Memory B cell (primary cell): ENCODE measurements around the gene WWTR1.

Experiments used
- ATAC-seq: fragments of 150-1000 bp; cut with Tn5 transposase; 2 replicates; pipeline ENCODE4 v1.10.0; 2021; ENCODE audit warnings: low read depth, mild to moderate bottlenecking, moderate library complexity
- DNase-seq, 2 donors: peaks; one replicate each; pipeline ENCODE4 v3.0.0; 2022; ENCODE audit warnings: low spot score in 2 of 2
- H3K27ac Mint-ChIP-seq: one replicate; pipeline ENCODE4 v1.8.0; 2022; ENCODE audit warnings: mild to moderate bottlenecking, moderate library complexity, mixed read lengths
- H3K27me3 Mint-ChIP-seq: one replicate; pipeline ENCODE4 v1.8.0; 2022; ENCODE audit warnings: mixed read lengths
- H3K36me3 Mint-ChIP-seq: one replicate; pipeline ENCODE4 v1.8.0; 2022; ENCODE audit warnings: mild to moderate bottlenecking, mixed read lengths
- H3K4me1 Mint-ChIP-seq: one replicate; pipeline ENCODE4 v1.8.0; 2022; ENCODE audit warnings: mixed read lengths
- H3K4me3 Mint-ChIP-seq: one replicate; pipeline ENCODE4 v1.8.0; 2022; ENCODE audit warnings: mild to moderate bottlenecking, moderate library complexity, mixed read lengths
- H3K9me3 Mint-ChIP-seq: one replicate; pipeline ENCODE4 v1.8.0; 2022; ENCODE audit warnings: mixed read lengths

WWTR1 gene

DNA sequence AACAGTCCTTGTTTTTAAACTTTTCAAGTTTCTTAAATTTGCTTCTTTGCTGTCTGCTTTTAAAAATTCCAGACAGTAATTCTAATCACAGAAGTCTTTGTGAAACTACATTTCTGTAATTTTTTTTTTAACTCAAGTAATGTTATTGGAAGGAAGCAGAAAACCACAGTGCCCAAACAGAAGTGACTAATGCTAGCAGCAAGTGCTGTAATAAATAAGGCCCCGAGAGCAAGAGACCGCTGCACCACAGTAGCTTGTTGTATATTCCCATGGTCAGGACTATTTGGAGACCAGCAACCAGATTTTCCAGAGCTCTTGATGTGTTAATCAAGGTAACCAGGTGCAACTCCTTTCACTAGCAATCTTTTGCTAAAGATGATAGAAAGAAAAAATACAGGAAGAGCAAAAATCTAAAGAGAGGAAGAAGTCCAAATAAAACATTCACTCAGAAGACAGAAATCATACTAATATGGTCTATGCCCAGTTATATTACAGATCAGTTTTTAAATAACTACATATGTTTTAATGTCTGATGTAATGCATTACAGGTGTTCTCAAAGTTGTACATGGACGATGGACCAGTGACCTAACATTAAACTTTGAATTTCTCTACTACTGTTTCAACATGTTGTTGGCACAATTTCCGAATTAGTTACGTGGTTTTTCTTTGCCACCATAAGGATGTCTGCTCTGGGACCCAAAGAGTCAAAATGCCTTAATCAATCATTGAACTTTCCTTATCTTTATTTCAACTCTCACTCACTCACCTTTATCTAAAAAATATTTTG is 36.4 kb downstream of the WWTR1 start:
- Mint-ChIP-seq H3K4me1 (peaks cover 2% of the 10 kb centered on the region), H3K27me3 (peaks cover 5% of the 10 kb centered on the region), H3K36me3 (no peaks in the 10 kb centered on the region), H3K9me3 (peaks cover 1% of the 10 kb centered on the region), H3K27ac (no peak overlapping the region), H3K4me3 (peak overlapping the region; percentile 30)
- no peak for DNase-seq
- ATAC-seq, result peak; percentile 27

DNA sequence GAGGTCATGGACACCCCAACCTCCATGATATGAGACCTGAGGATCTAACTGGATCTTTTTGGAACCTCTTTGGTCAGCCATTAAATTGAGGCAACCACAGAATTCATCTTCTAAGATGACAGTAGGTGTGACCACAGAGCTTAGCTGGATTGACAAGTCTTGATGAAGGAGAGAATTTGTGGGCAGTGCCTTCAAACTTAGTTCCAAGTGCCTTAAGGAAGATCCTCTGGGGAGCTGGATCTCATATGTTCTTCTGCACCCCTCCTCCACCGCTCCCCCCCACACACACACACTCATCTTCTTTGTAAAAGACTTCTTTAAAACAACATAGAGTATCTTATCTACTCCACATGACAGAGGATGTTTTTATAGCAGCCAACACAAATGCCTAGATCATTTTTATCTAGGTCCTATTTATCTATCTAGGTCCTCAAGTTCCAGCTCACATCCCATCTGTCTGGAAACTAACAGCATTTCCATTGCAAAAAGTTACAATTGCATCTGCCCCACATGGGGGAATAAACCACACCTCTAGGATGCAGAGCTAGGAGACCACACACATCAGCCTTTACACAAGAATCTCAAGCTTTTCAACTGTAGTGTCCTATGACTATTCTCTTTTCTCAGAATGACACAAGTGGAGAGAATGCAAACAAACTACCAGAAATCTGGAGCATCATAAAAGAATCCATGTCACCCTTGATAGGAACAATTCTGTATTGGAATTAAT is 37.4 kb downstream of the WWTR1 start:
- Mint-ChIP-seq H3K27me3 (peaks cover 3% of the 10 kb centered on the region), H3K9me3 (peaks cover 1% of the 10 kb centered on the region), H3K4me3 (no peak overlapping the region), H3K27ac (no peak overlapping the region), H3K36me3 (no peaks in the 10 kb centered on the region), H3K4me1 (peaks cover 2% of the 10 kb centered on the region)
- no peak for DNase-seq
- no peak for ATAC-seq

DNA sequence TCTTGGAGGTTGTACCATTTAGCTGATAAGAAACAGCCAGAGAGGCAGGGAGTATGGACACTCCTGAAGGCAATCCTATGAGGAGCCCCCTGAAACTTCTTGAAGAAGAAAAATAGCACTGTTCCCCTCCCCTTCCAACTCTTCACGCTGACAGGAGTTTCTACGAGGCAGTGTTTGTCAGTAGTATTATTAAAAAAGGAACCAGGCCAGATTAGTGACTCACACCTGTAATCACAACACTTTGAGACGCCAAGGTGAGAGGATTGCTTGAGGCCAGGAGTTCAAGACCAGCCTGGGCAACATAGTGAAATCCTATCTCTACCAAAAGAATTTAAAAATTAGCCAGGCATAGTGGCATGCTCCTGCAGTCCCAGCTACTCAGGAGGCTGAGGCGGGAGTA is 38.7 kb downstream of the WWTR1 start:
- Mint-ChIP-seq H3K27ac (no peak overlapping the region), H3K4me1 (peaks cover 2% of the 10 kb centered on the region), H3K27me3 (peaks cover 3% of the 10 kb centered on the region), H3K4me3 (no peak overlapping the region), H3K9me3 (peaks cover 1% of the 10 kb centered on the region), H3K36me3 (no peaks in the 10 kb centered on the region)
- ATAC-seq, result no peak
- no peak for DNase-seq

DNA sequence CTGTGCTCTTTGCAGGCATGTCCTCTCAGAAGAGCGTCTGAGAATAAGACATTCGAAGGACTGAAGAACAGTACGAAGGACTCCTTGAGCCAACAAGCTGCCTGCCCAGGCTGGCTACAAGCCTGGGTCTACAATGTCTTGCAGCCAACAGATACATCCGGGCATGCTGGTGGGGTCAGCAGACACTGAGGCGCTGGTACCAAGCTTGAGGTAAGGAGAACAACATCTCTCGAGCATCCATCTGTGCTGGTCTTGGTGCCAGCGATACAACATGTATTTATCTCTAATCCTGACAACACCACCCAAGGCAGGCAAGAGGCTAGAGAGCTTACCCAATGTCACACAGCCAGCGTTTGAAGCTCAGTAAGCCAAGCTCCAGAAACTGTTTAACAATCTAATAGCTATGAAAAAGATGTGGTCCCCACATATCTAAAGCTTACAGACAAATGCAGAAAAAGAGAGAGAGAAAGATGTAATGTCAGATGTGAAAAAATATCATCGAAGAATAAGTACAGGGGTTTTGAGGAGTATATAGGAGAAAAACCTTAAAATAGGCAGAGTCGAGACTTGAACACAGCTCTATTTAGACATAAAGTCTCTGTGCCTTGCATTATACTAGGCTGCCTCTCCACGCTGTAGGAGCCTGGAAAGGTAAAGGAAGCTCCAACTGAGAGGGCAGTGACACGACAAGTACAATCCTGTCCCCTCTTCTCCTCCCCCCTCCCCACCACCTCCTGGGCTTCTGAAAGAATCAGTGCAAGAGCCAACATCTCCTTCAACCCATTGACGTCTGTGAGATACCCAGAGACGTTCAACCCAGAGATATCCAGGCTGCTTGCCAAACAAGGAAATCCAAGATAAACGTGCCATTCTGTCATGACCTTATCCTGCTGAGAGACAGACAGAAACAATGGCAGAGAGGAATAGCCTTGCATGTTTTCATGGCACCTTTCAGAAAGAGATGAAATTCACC is 39.4 kb downstream of the WWTR1 start:
- H3K4me3 Mint-ChIP-seq, result no peak overlapping the region
- H3K36me3 Mint-ChIP-seq, result no peaks in the 10 kb centered on the region
- H3K27ac Mint-ChIP-seq, result no peak overlapping the region
- DNase-seq (no peak), ATAC-seq (no peak)
- H3K27me3 Mint-ChIP-seq, result peaks cover 3% of the 10 kb centered on the region
- H3K9me3 Mint-ChIP-seq, result peaks cover 1% of the 10 kb centered on the region
- peaks cover 2% of the 10 kb centered on the region for H3K4me1 Mint-ChIP-seq

DNA sequence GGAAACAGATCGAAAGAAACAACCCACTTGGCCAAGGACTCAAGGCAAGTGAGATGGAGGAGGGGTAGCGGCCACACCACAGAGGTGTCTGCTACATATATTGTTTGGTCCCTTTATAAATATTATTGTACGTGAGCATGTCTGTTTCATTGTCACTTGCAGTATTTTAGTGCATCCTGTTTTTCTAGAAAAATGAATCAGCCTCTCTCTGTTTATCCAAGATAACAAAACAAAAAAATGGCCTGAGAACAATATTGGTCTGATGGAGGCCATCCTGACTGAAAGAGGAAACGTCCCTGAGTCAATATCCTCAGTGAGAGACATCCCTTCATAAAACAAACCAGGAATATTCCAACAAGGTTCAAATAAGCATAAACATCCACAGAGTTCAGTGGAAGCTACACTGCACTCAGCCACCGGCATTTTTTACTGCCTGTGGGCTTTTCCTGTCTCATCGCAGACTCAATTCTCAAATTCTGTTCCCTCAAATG is 42.0 kb downstream of the WWTR1 start:
- DNase-seq (no peak), ATAC-seq (no peak)
- Mint-ChIP-seq H3K27me3 (no peaks in the 10 kb centered on the region), H3K36me3 (no peaks in the 10 kb centered on the region), H3K4me3 (no peak overlapping the region), H3K27ac (no peak overlapping the region), H3K9me3 (no peaks in the 10 kb centered on the region), H3K4me1 (no peaks in the 10 kb centered on the region)

DNA sequence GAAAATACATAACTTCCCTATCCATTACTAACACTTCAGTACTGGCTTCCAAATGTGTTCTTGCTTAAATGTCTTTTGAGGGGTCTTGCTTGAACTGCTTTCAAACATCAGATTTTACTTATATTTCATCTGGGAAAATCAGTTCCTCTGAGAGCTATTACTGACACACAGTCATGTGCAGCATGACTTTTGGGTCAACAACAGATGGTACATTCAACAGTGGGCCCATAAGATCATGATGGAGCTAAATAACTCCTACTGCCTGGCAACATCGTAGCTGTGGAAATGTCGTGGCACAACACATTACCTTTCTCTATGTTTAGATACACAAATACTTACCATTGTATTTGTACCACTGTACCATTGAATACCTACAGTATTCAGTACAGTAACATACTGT is 43.8 kb downstream of the WWTR1 start:
- no peaks in the 10 kb centered on the region for H3K4me1 Mint-ChIP-seq
- DNase-seq, result no peak
- H3K4me3 Mint-ChIP-seq, result no peak overlapping the region
- no peaks in the 10 kb centered on the region for H3K36me3 Mint-ChIP-seq
- no peak for ATAC-seq
- no peaks in the 10 kb centered on the region for H3K9me3 Mint-ChIP-seq
- no peaks in the 10 kb centered on the region for H3K27me3 Mint-ChIP-seq
- no peak overlapping the region for H3K27ac Mint-ChIP-seq

DNA sequence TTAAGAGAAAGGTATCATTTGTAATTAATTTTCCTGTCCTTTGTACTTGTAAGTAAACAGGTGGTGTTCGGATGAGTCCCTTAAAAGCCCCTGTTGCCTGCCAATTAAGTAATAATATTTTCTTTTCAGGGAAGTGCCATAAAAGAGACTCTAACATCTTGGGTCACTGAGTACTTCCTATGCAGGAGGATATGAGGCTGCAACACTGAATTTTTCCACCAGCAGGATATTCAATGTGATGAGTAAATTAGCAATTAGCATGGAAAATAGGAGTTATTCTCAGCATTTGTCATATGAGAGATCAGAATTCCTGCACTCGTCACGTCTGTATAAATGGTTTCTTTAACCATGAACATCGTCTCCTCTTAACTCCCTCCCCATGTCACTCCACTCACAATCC is 45.4 kb downstream of the WWTR1 start:
- H3K4me3 Mint-ChIP-seq, result no peak overlapping the region
- no peaks in the 10 kb centered on the region for H3K27me3 Mint-ChIP-seq
- no peak overlapping the region for H3K27ac Mint-ChIP-seq
- DNase-seq, result no peak
- H3K36me3 Mint-ChIP-seq, result no peaks in the 10 kb centered on the region
- no peaks in the 10 kb centered on the region for H3K4me1 Mint-ChIP-seq
- no peaks in the 10 kb centered on the region for H3K9me3 Mint-ChIP-seq
- ATAC-seq, result no peak

DNA sequence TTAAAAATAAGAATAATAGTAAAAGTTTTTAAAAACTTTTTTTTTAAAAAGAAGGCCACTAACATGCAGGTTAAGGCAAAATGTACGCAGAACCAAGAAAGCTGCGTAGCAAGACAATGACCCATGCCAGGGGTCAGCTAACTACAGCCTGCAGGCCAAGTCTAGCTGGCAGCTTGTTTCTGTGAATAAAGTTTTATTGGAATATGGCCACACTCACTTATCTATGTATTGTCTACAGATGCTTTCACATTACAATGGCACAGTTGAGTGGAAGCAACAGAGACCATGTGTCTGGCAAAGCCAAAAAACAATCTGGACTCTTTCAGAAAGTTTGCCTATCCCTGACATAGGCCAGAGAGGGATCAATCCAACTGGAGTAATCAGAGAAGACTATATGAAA is 46.7 kb downstream of the WWTR1 start:
- H3K4me1 Mint-ChIP-seq, result no peaks in the 10 kb centered on the region
- H3K4me3 Mint-ChIP-seq, result no peak overlapping the region
- no peaks in the 10 kb centered on the region for H3K27me3 Mint-ChIP-seq
- H3K9me3 Mint-ChIP-seq, result no peaks in the 10 kb centered on the region
- DNase-seq, result no peak
- no peaks in the 10 kb centered on the region for H3K36me3 Mint-ChIP-seq
- ATAC-seq, result no peak
- no peak overlapping the region for H3K27ac Mint-ChIP-seq

DNA sequence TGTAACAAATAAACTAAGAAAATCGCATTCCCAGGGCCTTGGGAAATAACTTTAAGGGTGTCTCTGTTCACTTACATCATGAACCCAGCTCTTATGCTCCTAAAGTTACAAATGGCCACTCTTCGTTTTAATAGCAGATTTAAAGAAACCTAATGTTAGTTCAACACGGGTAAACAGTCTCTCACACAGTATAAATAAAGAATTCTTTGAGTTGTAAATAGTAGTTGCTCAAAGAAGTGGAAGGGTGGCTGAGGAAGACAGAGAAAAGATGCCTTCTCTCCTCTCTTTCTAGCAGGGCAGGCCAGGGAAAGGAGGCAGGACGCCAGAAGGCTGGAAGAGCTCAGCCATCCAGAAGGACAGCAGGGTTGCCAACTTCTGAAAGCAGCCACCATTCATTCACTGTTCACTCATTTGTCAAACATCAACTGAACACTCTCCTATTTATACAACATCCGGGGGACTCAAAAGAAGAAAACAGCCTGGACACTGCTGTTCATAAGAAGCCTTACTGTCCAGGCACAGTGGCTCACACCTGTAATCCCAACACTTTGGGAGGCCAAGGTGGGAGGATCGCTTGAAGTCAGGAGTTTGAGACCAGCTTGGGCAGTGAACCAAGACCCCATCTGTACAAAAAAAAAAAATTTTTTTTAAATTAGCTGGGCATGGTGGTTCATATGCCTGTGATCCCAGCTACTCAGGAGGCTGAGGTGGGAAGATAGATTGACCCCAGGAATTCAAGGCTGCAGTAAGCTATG is 47.3 kb downstream of the WWTR1 start:
- DNase-seq (no peak), ATAC-seq (no peak)
- Mint-ChIP-seq H3K27ac (no peak overlapping the region), H3K4me1 (no peaks in the 10 kb centered on the region), H3K27me3 (no peaks in the 10 kb centered on the region), H3K4me3 (no peak overlapping the region), H3K36me3 (no peaks in the 10 kb centered on the region), H3K9me3 (no peaks in the 10 kb centered on the region)

DNA sequence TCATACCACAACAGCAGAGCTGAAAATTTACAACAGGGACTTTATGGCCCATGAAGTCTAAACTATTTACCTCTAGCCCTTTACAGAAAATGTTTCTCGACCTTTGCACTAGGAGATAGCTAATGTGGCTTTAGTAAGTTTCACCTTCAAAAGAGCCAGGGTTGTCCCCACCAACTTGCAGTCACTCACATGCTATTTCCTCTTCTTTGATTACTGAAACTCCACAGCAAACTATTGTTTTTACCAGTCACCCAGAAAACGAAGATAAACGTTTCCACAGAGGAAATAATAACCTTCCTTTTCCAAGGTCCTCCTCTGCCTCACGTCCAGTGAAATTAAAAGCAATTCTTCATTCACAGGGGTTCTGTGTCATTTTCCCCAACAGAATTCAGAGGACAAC is 48.2 kb downstream of the WWTR1 start:
- H3K4me3 Mint-ChIP-seq, result no peak overlapping the region

DNA sequence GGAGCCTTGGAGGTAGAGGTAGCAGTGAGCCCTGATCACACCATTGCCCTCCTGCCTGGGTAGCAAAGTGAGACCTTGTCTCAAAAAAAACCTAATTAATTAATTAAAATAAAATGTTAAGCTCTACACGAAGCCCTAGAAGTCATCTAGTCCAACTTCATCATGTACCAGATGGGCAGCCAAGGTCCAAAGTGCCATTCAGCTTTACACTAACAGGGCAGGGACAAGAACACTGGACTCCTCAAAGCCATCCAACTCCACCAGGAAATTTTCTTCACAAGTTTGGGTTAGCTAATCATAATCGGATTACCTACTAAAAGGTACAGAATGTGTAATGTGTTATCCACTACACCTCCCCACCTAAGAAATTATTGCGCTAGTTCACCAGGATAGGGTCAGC is 48.8 kb downstream of the WWTR1 start:
- no peak overlapping the region for H3K4me3 Mint-ChIP-seq

More for the DNA sequence above, 48.2 kb downstream of the WWTR1 start:
- no peaks in the 10 kb centered on the region for H3K4me1 Mint-ChIP-seq
- ATAC-seq, result no peak
- no peaks in the 10 kb centered on the region for H3K27me3 Mint-ChIP-seq
- H3K9me3 Mint-ChIP-seq, result no peaks in the 10 kb centered on the region
- H3K36me3 Mint-ChIP-seq, result no peaks in the 10 kb centered on the region
- no peak for DNase-seq
- no peak overlapping the region for H3K27ac Mint-ChIP-seq

DNA sequence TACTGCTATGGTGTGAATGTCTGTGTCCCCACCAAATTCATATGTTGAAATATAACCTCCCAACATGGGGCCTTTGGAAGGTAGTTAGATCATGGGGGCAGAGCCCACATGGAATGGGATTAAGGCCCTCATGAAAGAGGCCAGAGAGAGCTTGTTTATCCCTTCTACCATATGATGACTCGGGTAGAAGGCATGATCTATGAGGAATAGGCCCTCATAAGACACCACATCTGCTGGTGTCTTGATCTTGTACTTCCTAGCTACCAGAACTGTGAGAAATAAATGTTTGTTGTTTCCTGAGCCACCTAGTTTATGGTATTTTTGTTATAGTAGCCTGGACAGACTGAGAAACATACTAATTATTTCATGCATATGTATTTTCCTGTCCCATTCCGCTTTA is 51.9 kb downstream of the WWTR1 start:
- H3K9me3 Mint-ChIP-seq, result no peaks in the 10 kb centered on the region
- H3K4me3 Mint-ChIP-seq, result no peak overlapping the region
- no peaks in the 10 kb centered on the region for H3K27me3 Mint-ChIP-seq
- no peaks in the 10 kb centered on the region for H3K36me3 Mint-ChIP-seq
- no peak overlapping the region for H3K27ac Mint-ChIP-seq
- peaks cover 7% of the 10 kb centered on the region for H3K4me1 Mint-ChIP-seq
- DNase-seq, result no peak
- ATAC-seq, result no peak

More for the DNA sequence above, 48.8 kb downstream of the WWTR1 start:
- no peak overlapping the region for H3K27ac Mint-ChIP-seq
- H3K4me1 Mint-ChIP-seq, result peaks cover 3% of the 10 kb centered on the region
- no peak for DNase-seq
- H3K27me3 Mint-ChIP-seq, result no peaks in the 10 kb centered on the region
- no peaks in the 10 kb centered on the region for H3K9me3 Mint-ChIP-seq
- no peak for ATAC-seq
- no peaks in the 10 kb centered on the region for H3K36me3 Mint-ChIP-seq

DNA sequence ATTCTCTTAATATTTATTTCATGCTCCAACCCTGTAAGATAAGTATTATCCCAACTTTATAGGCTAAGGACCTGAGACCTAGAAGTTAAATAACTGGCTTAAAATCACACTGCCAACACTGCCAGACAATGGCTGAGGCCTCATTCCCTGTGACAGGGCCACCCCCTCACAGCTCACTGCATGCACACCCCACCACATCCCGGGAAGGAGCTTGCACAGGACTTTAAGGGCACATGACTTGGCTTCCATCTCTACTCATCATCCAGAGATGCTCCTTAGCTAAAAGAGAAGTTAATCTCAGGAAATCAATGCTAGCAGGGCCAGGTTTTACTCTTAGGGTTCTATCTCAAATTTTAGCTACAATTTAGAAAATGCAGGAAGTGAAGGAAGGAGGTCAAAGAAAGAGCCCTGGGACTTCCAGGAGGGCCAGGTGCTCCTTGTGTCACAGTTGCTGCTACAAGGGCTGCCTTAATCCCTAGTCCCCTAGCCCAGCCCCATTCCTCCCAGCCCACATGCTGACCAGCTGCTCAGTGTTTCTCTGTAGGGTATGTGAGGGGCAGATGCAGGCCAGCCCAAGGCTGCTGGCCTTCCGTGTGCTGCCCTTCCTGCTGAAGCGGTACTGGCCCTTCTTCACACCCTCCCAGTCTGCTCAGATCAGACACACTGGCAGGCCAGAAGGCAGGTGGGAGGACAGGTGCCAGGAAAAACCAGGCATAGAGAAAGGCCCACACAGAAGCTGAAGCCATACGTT is 53.5 kb downstream of the WWTR1 start:
- ATAC-seq (no peak), DNase-seq (no peak)
- Mint-ChIP-seq H3K4me1 (peaks cover 7% of the 10 kb centered on the region), H3K27me3 (no peaks in the 10 kb centered on the region), H3K36me3 (no peaks in the 10 kb centered on the region), H3K9me3 (no peaks in the 10 kb centered on the region), H3K27ac (no peak overlapping the region), H3K4me3 (no peak overlapping the region)
